ENCODE measurements around the gene BTG1. TPM values are rescaled to one million over a fixed set of nuclear protein-coding genes. Genes with fewer than 3 reads are reported as not detected.

BTG1 gene
- total and polyA plus RNA-seq, 10 donors: 122 to 358 (median 238) TPM

DNA sequence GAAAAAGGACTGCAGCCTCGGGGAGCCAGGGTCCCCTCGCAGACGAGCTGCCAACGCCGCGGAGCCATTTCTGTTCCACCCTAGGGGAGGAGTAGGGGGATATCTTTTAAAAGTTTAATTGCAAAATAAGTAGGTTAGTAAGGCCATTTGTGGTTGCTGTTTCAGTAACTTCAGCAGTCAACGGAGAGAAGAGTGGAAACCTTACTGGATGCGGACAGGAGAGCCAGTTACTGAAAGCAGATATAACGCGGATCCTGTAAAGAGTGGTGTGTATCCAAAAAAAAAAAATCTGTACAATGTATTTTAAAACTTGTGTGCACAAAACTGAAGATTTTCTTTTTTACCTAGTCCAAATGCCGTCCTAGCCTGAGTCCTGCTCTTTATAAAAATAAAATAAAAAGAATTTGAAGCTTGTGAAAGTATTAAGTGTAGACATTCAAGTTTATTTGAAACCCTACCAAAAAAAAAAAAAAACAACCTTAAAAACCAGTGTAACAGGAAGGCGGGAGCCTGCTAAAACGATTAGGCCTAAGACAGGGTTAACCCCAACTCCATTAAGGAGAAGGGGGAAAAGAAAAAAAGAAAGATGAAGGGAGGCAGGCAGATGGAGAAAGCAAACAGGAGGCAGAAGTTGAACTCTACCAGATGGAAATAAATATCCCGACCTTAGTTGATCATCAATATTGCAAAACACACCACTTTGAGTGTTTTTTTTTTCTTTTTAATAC is 1.0 kb upstream of the BTG1 start:
- TF ChIP-seq POLR2A (IDR thresholded peaks at IDR 0.05) (no peak), POLR2AphosphoS5 (IDR thresholded peaks at IDR 0.05) (no peak)
- TF ChIP-seq, protein P1, sequence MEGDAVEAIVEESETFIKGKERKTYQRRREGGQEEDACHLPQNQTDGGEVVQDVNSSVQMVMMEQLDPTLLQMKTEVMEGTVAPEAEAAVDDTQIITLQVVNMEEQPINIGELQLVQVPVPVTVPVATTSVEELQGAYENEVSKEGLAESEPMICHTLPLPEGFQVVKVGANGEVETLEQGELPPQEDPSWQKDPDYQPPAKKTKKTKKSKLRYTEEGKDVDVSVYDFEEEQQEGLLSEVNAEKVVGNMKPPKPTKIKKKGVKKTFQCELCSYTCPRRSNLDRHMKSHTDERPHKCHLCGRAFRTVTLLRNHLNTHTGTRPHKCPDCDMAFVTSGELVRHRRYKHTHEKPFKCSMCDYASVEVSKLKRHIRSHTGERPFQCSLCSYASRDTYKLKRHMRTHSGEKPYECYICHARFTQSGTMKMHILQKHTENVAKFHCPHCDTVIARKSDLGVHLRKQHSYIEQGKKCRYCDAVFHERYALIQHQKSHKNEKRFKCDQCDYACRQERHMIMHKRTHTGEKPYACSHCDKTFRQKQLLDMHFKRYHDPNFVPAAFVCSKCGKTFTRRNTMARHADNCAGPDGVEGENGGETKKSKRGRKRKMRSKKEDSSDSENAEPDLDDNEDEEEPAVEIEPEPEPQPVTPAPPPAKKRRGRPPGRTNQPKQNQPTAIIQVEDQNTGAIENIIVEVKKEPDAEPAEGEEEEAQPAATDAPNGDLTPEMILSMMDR (IDR thresholded peaks at IDR 0.05 in 8 of 11, conservative IDR thresholded peaks at IDR 0.05 in 3 of 11): no peak
- Histone ChIP-seq H3K4me1 (peaks cover 0 to 57% (median 24%) of the 10 kb centered on the region in 6 donors), H3K27ac (peak overlapping the region; percentile 95 to 100 (median 100)), H3K4me3 (peak overlapping the region; percentile 40 to 81 (median 70)), H3K27me3 (replicated peaks in 1 of 7) (no peaks in the 10 kb centered on the region), H3K36me3 (peaks cover 0 to 47% (median 18%) of the 10 kb centered on the region in 6 donors), H3K9me3 (no peaks in the 10 kb centered on the region)
- WGBS, 5 donors: 3 to 5% (median 5%) methylated on average over 14 of the region's 14 CpGs
- no peak for DNase-seq
- intact Hi-C loops (cut with DNase I; ENCODE audit: low total_unique reads): loop anchor here (5.0 kb wide), 1 partner anchor 426 kb away; no protein-coding TSS in a partner anchor

- H3K9me3 ChIP-seq: no peaks in the 10 kb centered on the region
- H3K27me3 ChIP-seq (replicated peaks in 1 of 7): no peaks in the 10 kb centered on the region
- DNase-seq: no peak
- H3K27ac ChIP-seq: peak overlapping the region; percentile 97 to 100 (median 100)
- H3K4me1 ChIP-seq: peaks cover 0 to 49% (median 24%) of the 10 kb centered on the region in 6 donors
- TF ChIP-seq POLR2AphosphoS5 (IDR thresholded peaks at IDR 0.05) (no peak), POLR2A (IDR thresholded peaks at IDR 0.05) (no peak)
- TF ChIP-seq, protein P1 (IDR thresholded peaks at IDR 0.05 in 8 of 11, conservative IDR thresholded peaks at IDR 0.05 in 3 of 11): no peak
- intact Hi-C loops (cut with DNase I; ENCODE audit: low total_unique reads): loop anchor here (5.0 kb wide), 1 partner anchor 427 kb away; no protein-coding TSS in a partner anchor
- H3K36me3 ChIP-seq: peaks cover 0 to 53% (median 19%) of the 10 kb centered on the region in 6 donors
- 1% methylated on average over 11 to 28 of the region's 28 CpGs for WGBS, 5 donors
- peak overlapping the region; percentile 40 to 90 (median 77) for H3K4me3 ChIP-seq
Measured at GRCh38 chr12:92145481-92145730, 240 bp downstream of the BTG1 start.

- H3K9me3 ChIP-seq: no peaks in the 10 kb centered on the region
- no peaks in the 10 kb centered on the region for H3K27me3 ChIP-seq (replicated peaks in 1 of 7)
- DNase-seq: peak; percentile 92
- H3K27ac ChIP-seq: peak overlapping the region; percentile 97 to 100 (median 100)
- 0 to 1% (median 0%) methylated on average over 52 to 69 of the region's 69 CpGs for WGBS, 5 donors
- intact Hi-C loops (cut with DNase I; ENCODE audit: low total_unique reads): loop anchor here (5.0 kb wide), 1 partner anchor 427 kb away; no protein-coding TSS in a partner anchor
- H3K36me3 ChIP-seq: peaks cover 0 to 57% (median 19%) of the 10 kb centered on the region in 6 donors
- H3K4me1 ChIP-seq: peaks cover 0 to 49% (median 23%) of the 10 kb centered on the region in 6 donors
- peak overlapping the region; percentile 40 to 90 (median 77) for H3K4me3 ChIP-seq
- peak; percentile 89 to 95 (median 90) for TF ChIP-seq POLR2AphosphoS5 (IDR thresholded peaks at IDR 0.05)
- TF ChIP-seq POLR2A (IDR thresholded peaks at IDR 0.05): peak; percentile 4 to 57 (median 17)
- TF ChIP-seq, protein P1 (IDR thresholded peaks at IDR 0.05 in 8 of 11, conservative IDR thresholded peaks at IDR 0.05 in 3 of 11): peak in 2 of 11 experiments; percentile 11 to 13
Measured at GRCh38 chr12:92144631-92145480, 790 bp downstream of the BTG1 start.
